MCF 10A (cell line): ENCODE results near the gene TMEM150C. TPM values are rescaled to one million over a fixed set of nuclear protein-coding genes. Genes with fewer than 3 reads are reported as not detected.
A peak's percentile ranks its signal among the peaks of the same experiment; 100 is the strongest.

Source experiments
- BruUV-seq: library from RNA; stranded (reverse); fragments of 400-500 nt; replicated peaks from 2 replicates; lab custom pipeline; 2021; lab: Mats Ljungman, UMichigan
- CTCF ChIA-PET: fragments of 300-600 bp; sonication (Branson Sonifier 250); formaldehyde crosslinking; extraction: SDS; loops from one replicate; lab custom pipeline; 2021; ENCODE audit warnings: antibody characterized with exemption, inconsistent platforms; lab: Yijun Ruan, JAX
- POLR2A ChIA-PET: fragments of 300-600, 350-650 bp; sonication (Branson Sonifier 250); formaldehyde crosslinking; extraction: SDS; loops from one replicate; lab custom pipeline; 2020; ENCODE audit warnings: antibody characterized with exemption, inconsistent platforms; lab: Yijun Ruan, JAX
- DNase-seq: peaks from one replicate; pipeline ENCODE4 v3.0.0-alpha.2; 2018; ENCODE audit not compliant: unreplicated experiment
- H3K27ac Mint-ChIP-seq: one replicate; pipeline ENCODE4 v1.8.0; 2022; ENCODE audit warnings: mild to moderate bottlenecking, low read depth, mixed read lengths; ENCODE audit not compliant: unreplicated experiment
- H3K27me3 Mint-ChIP-seq: one replicate; pipeline ENCODE4 v1.8.0; 2022; ENCODE audit warnings: mixed read lengths; ENCODE audit not compliant: insufficient read depth, unreplicated experiment
- H3K36me3 Mint-ChIP-seq: one replicate; pipeline ENCODE4 v1.8.0; 2022; ENCODE audit warnings: mild to moderate bottlenecking, moderate library complexity, mixed read lengths; ENCODE audit not compliant: insufficient read depth, unreplicated experiment
- H3K4me1 Mint-ChIP-seq: one replicate; pipeline ENCODE4 v1.8.0; 2022; ENCODE audit warnings: mixed read lengths; ENCODE audit not compliant: insufficient read depth, unreplicated experiment
- H3K4me3 Mint-ChIP-seq: one replicate; pipeline ENCODE4 v1.8.0; 2022; ENCODE audit warnings: mild to moderate bottlenecking, moderate library complexity, mixed read lengths; ENCODE audit not compliant: unreplicated experiment
- H3K9me3 Mint-ChIP-seq: one replicate; pipeline ENCODE4 v1.8.0; 2022; ENCODE audit warnings: mixed read lengths; ENCODE audit not compliant: unreplicated experiment
- CTCF ChIP-seq: fragments of 200-600 bp; IDR thresholded peaks from one replicate; pipeline ENCODE4 v1.8.0; 2022; ENCODE audit warnings: antibody characterized with exemption, mild to moderate bottlenecking; ENCODE audit not compliant: unreplicated experiment
- intact Hi-C: fragments of 100-400 bp; cut with micrococcal nuclease; formaldehyde crosslinking; loops from 2 replicates; pipeline ENCODE4 v1.14.1; 2022
- total RNA-seq: library from RNA; stranded (reverse); gene quantifications from 2 replicates; pipeline ENCODE4 v1.2.3, GENCODE V29; 2022

Gene TMEM150C
- total RNA-seq, 1 experiment from 2014 or later, result not detected

DNA sequence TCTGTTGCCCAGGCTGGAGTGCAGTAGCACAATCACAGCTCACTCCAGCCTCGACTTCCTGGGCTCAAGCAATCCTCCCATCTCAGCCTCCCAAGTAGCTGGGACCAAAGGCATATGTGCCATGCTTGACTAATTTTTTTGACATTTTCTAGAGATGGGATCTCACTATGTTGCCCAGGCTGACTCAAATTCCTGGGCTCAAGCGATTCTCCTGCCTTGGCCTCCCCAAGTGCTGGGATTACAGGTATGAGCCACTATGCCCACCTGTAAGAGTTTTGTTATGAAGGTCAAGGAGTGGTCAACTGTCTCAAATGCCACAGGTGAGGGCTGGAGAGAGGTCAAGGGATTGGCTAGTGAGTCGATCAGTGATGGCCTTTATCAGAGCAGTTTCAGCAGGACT lies 32.5 kb downstream of the TMEM150C start:
- no TSS peak for BruUV-seq
- DNase-seq, result no peak
- H3K9me3 Mint-ChIP-seq, result no peaks in the 10 kb centered on the region
- H3K4me1 Mint-ChIP-seq, result peaks cover 10% of the 10 kb centered on the region
- peaks cover 5% of the 10 kb centered on the region for H3K36me3 Mint-ChIP-seq
- no peak for TF ChIP-seq CTCF
- intact Hi-C loops, result no loop called here
- no peak overlapping the region for H3K27ac Mint-ChIP-seq
- ChIA-PET CTCF (no interaction called here), POLR2A (no interaction called here)
- no peaks in the 10 kb centered on the region for H3K27me3 Mint-ChIP-seq
- H3K4me3 Mint-ChIP-seq, result no peak overlapping the region

DNA sequence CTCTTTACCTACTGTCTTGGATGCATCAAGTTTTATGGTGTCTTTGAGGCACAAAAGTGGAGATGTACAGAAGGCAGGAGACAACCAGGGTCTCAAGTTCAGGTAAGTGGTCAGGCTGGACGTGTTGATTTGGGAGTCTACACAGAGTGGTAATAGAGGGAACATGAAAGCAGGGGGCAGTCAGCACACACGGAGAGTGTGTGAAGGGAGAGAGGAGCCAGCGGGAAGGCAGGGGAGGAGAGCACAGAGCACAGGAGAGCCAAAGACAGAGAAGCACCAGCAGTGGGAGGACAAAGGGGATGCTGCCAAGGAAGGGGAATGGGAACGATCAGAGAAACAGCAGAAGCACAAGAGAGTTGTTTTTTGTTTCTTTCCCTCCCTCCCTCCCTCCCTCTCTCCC lies 32.9 kb downstream of the TMEM150C start:
- Mint-ChIP-seq H3K27me3 (no peaks in the 10 kb centered on the region), H3K36me3 (peaks cover 5% of the 10 kb centered on the region), H3K27ac (no peak overlapping the region), H3K4me3 (no peak overlapping the region), H3K9me3 (no peaks in the 10 kb centered on the region), H3K4me1 (peaks cover 10% of the 10 kb centered on the region)
- ChIA-PET POLR2A (no interaction called here), CTCF (no interaction called here)
- BruUV-seq, result no TSS peak
- no peak for TF ChIP-seq CTCF
- intact Hi-C loops, result no loop called here
- DNase-seq, result no peak

DNA sequence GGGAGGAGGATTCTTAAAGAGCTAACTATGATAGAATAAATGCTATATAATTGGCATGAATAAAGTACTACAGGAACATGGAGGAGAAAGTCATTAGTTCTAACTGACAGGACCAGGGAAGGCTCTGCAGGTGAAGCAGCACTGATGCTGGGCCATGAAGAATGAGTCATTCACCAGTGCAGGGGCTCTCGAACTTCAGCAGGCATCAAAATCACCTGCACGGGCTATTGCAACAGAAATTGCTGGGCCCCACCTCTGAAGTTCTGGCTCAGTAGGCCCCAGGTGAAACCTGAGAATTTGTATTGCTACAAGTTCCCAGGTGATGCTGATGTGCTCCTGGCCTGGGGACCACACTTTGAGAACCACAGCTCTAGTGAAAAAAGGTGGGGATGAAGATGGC lies 33.7 kb downstream of the TMEM150C start:
- H3K4me3 Mint-ChIP-seq, result no peak overlapping the region
- ChIA-PET CTCF (no interaction called here), POLR2A (no interaction called here)
- H3K9me3 Mint-ChIP-seq, result no peaks in the 10 kb centered on the region
- H3K4me1 Mint-ChIP-seq, result peaks cover 10% of the 10 kb centered on the region
- DNase-seq, result peak; percentile 33
- intact Hi-C loops, result no loop called here
- TF ChIP-seq CTCF, result no peak
- no TSS peak for BruUV-seq
- H3K27me3 Mint-ChIP-seq, result no peaks in the 10 kb centered on the region
- H3K27ac Mint-ChIP-seq, result no peak overlapping the region
- H3K36me3 Mint-ChIP-seq, result peaks cover 5% of the 10 kb centered on the region

- TF ChIP-seq CTCF, result no peak
- Mint-ChIP-seq H3K27ac (no peak overlapping the region), H3K27me3 (peaks cover 14% of the 10 kb centered on the region), H3K36me3 (peaks cover 5% of the 10 kb centered on the region), H3K4me3 (no peak overlapping the region), H3K9me3 (no peaks in the 10 kb centered on the region), H3K4me1 (peaks cover 10% of the 10 kb centered on the region)
- BruUV-seq, result no TSS peak
- intact Hi-C loops, result no loop called here
- no peak for DNase-seq
- POLR2A ChIA-PET, result interaction anchor here (0.6 kb wide), 1 partner anchor 456 kb away, joined by 4 read pairs; no protein-coding TSS in a partner anchor
- CTCF ChIA-PET, result interaction anchor here (1.0 to 1.3 kb wide), 2 partner anchors 73 to 88 kb away, joined by 3 read pairs; no protein-coding TSS in a partner anchor
Observed at GRCh38 chr4:82525307-82525911, 36.4 kb downstream of the TMEM150C start.
